ENCODE data around the gene ZNF516. TPM values are rescaled to one million over a fixed set of nuclear protein-coding genes. Genes with fewer than 3 reads are reported as not detected.
A peak's percentile ranks its signal among the peaks of the same experiment; 100 is the strongest.

The ZNF516 gene
- total and polyA plus RNA-seq, 2 of the 13 experiments (the other 11 are each of a cell fraction or from before 2014, with no cell fraction given): 16.6 to 18.7 TPM

- no peak for TF ChIP-seq ZNF24 (IDR thresholded peaks at IDR 0.05)
- peak; percentile 6; the same call in 1 of the 2 replicates for TF ChIP-seq KDM2A (CRISPR knock-in tag; IDR thresholded peaks at IDR 0.05; ENCODE audit: borderline replicate concordance, low read depth)
- TF ChIP-seq AHR (CRISPR knock-in tag; IDR thresholded peaks at IDR 0.05): no peak
- no peak for TF ChIP-seq FOXO1 (CRISPR knock-in tag; IDR thresholded peaks at IDR 0.05)
- no peak for TF ChIP-seq ZNF546 (CRISPR knock-in tag; conservative IDR thresholded peaks at IDR 0.05)
- no peak for TF ChIP-seq E2F1 (CRISPR knock-in tag; IDR thresholded peaks at IDR 0.05)
- TF ChIP-seq ZFAT (CRISPR knock-in tag; conservative IDR thresholded peaks at IDR 0.05): no peak
- peak; percentile 26; the same call in 1 of the 2 replicates for TF ChIP-seq UBTF (CRISPR knock-in tag; IDR thresholded peaks at IDR 0.05)
- 0 out of 3 replicates have a peak, but pooled peaks have one; percentile 34 for TF ChIP-seq MXI1 (IDR thresholded peaks at IDR 0.05; ENCODE audit: borderline replicate concordance, low read depth, low read length)
- no peak for TF ChIP-seq AGO2 (optimal IDR thresholded peaks at IDR 0.05; ENCODE audit: low read depth, low read length)
- TF ChIP-seq TGIF2 (CRISPR knock-in tag; IDR thresholded peaks at IDR 0.05): 0 out of 2 replicates have a peak, but pooled peaks have one; percentile 18
- TF ChIP-seq BHLHE40 (IDR thresholded peaks at IDR 0.05; ENCODE audit: low read length): no peak
- TF ChIP-seq ZNF776 (CRISPR knock-in tag; IDR thresholded peaks at IDR 0.05): no peak
- 0 out of 2 replicates have a peak, but pooled peaks have one; percentile 38 for TF ChIP-seq GMEB1 (CRISPR knock-in tag; IDR thresholded peaks at IDR 0.05; ENCODE audit: borderline replicate concordance)
These were observed 145.9 kb downstream of the ZNF516 start (continued) for GRCh38 chr18:76349067-76349715.
